ENCODE data around the gene MRPS18B.

- TF ChIP-seq CTCF (IDR thresholded peaks at IDR 0.05) (no peak), REST (IDR thresholded peaks at IDR 0.05; ENCODE audit: low read depth, low read length) (no peak), RAD21 (IDR thresholded peaks at IDR 0.05; ENCODE audit: low read length) (no peak), EZH2phosphoT487 (IDR thresholded peaks at IDR 0.05; ENCODE audit: borderline replicate concordance, low read depth) (no peak), EP300 (IDR thresholded peaks at IDR 0.05; ENCODE audit: borderline replicate concordance in 1 of 2, low read depth in 1 of 2, low read length in 1 of 2) (no peak), FOXM1 (IDR thresholded peaks at IDR 0.05; ENCODE audit: low read depth) (no peak), RCOR1 (IDR thresholded peaks at IDR 0.05; ENCODE audit: low read length) (no peak)
Measured at GRCh38 chr6:30591008-30591407, 26.6 kb upstream of the MRPS18B start.

Measured in SK-N-SH (cell line).